NCI-H146 (cell line): ENCODE results near the gene TFRC.
"Not testable (repeated sequence)": the region's sequence is repeated elsewhere in the genome, so short reads cannot be mapped to it uniquely, and the experiment has no call there.

ENCODE experiments used
- DNase-seq: peaks from one replicate; lab custom pipeline; 2025; lab: John Stamatoyannopoulos, UW

Gene TFRC

DNA sequence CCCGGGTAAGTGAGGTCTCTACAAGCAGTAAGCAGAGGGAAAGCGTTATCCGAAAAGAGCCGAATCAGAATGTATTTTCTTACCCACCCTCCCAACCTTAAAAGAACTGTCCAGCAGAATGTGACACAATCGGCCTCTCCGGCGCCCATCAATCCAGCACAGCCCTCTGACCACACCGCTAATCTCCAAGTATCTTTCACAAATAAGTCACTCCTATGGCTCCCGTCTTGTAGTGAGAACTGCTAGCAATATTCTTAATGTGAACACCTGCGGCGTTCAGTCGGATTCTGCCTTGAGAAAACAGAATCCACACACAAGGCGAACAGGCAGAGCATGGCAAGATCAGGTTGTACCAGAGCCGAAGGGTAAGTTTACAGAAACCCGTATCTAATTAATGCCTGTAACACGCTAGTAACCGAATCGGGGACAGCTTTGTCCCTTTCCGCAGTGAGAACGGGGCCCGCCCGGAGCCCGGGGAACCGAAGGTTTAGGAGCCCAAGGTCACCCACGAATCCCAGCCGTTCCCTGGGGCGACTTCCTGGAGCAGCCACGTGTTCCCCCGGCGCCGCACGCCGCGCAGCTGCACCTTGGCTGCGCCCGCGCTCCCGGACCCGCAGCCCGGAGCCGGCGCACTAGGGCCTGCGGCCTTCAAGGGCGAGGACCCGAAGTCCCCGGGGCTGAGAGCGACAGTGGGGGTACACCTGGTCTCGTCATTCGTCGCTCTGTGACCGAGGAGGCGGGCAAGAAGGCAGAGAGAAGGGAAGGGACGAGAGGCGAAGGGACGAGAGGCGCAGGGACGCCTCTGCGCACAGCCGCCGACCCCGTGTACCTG, 672 bp downstream of the TFRC start:
- peak; percentile 76 for DNase-seq

DNA sequence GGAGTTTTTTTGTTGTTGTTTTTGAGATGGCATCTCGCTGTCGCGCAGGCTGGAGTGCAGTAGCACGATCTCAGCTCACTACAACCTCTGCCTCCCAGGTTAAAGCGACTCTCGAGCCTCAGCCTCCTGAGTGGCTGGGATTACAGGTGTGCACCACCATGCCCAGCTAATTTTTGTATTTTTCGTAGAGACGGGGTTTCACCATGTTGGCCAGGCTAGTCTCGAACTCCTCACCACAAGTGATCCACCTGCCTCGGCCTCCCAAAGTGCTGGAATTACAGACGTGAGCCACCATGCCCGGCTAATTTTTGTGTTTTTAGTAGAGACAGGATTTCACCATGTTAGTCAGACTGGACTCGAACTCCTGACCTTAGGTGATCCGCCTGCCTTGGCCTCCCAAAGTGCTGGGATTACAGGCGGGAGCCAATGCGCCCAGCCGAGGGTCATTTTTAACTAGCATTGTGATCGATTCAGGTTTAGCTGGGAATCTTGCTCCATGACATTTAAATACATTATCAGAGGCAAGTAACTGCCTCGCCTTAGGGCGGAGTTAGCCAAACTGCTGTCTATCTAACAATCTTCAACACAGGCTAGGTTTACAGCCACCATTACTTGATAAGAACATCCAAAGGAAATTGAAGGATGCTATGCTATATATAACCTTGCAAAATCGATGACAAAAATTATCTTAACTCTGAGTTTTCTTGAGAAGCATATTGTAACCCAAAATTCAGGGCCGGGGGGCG, 1.6 kb downstream of the TFRC start:
- not testable (repeated sequence) for DNase-seq

DNA sequence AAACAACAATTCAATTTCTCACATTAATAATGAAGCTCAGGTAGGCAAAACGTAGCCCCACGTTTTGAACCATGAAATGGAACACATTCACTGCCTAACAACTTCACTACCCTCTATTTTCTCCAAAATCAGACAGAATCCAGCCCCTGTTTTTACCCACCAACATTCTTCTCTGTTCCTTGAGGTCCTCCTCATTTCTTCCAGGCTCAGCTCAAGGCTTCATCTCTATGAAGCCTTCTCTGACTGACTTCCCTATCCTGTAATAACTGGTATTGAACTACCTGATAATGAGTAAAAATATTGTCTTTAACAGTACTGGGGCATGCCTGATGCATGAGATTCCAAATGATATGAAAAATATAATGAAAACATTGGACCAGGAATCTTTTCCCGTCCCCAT, 2.2 kb downstream of the TFRC start:
- no peak for DNase-seq

DNA sequence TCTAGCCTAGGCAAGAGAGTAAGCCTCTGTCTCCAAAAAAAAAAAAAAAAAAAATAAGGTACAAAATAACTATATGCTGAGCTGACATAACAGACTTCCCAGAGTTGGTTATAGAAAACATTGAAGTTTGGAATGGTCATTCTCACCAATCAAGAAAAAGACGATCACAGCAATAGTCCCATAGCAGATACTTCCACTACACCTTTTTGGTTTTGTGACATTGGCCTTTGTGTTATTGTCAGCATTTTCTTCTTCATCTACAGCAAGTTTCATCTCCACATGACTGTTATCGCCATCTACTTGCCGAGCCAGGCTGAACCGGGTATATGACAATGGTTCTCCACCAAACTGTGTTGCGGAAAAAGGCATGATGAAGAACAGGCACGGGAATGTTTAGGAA, 6.9 kb downstream of the TFRC start:
- DNase-seq, result no peak

DNA sequence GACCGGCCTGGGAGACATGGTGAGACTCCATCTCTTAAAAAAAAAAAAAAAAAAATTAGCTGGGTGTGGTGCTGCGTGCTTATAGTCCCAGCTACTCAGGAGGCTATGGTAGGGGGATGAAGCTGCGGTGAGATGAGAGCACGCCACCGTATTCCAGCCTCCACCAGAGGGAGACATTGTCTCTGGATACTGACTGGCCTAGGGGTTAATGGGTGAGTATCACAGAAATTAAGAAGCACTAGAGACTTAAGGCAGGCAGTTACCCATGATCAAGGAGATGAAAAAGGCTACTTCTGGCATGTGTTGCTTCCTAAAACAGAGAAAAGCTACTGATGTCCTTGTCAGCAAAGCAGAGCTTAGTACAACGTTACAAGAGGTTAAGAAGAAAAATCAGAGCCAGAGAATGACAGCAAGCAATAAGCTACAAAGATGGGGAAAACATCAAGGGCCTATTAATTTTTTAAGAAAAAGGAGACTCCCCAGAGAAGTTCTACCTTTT, 8.6 kb downstream of the TFRC start:
- DNase-seq, result peak; percentile 48

DNA sequence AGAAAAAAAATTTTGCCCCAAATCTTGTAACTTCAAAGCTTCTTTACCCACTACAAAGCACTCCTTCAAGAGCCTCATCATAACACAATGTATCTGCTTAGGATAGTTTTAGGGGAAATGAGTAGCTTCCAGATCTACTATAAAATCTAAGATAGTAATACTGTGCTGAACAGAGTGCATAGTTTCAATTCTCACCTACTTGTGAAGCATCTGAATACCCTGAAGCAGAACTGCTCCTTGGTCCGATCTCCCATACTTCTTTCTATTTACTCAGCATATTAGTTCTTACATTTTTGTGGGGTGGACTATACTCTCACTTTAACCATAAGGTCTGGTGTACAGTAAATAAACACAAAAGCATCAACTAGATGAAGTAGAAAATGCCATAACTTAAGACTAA, 9.6 kb downstream of the TFRC start:
- DNase-seq, result no peak

DNA sequence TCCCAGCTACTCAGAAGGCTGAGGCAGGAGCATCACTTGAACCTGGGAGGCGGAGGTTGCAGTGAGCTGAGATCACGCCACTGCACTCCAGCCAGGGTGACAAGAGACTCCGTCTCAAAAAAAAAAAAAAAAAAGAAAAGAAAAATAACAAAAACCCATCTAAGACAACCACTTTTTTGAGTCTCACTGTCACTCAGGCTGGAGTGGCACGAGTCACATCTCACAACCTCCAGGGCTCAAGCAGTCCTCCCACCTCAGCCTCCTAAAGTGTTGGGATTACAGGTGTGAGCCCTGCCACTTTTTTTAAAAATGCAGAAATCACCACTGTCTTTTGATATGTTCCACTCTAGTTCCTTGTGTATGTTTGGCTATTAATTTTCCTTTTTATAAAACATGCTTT, 13.1 kb downstream of the TFRC start:
- DNase-seq, result not testable (repeated sequence)

DNA sequence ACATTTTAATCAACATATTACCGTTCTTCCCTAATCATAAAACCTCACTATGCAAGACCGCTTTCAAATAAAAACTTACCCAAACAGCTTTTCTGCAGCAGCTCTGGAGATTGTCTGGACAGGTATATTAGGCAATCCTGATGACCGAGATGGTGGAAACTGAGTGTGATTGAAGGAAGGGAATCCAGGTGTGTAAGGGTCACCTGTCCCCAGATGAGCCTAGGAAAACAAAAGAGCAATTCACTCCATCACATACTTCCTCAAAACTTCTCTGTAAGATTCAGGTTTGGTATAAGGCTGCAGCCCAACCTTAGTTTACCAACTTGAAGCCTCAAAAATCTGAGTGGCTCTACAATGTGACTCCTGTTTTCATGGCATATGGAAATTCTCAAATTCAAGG, 14.5 kb downstream of the TFRC start:
- no peak for DNase-seq

DNA sequence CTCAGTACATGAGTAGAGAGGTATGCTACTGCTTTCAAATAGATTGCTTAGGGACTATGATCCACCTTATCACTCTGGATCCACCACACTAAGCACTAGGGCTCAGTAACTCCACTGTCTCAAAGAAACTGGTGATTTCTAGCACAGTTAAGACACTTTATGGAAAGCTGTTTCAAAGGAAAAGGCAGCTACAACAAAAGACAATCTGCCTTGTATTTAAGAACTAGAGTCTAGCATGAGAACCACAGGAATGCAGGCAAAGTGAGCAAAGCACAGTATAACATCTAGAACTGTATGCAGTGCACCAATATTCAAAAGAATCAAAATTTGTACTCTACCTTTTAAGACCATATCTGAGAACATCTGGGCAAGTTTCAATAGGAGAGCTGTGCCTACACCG, 17.9 kb downstream of the TFRC start:
- DNase-seq, result no peak

DNA sequence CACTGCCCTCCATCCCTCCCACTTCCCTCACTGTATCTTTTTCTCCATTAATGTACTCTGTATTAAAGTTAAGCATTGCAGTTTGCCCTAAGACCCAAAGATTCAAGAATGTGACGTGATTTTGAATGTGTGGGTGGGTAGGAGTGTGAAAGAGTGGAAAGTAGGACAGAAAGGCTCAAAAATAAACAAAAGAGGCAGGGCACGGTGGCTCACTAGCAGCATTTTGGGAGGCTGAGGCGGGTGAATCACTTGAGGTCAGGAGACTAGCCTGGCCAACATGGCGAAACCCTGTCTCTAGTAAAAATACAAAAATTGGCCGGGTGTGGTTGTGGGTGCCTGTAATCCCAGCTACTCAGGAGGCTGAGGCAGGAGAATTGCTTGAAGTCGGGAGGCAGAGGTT, 18.4 kb downstream of the TFRC start:
- no peak for DNase-seq

DNA sequence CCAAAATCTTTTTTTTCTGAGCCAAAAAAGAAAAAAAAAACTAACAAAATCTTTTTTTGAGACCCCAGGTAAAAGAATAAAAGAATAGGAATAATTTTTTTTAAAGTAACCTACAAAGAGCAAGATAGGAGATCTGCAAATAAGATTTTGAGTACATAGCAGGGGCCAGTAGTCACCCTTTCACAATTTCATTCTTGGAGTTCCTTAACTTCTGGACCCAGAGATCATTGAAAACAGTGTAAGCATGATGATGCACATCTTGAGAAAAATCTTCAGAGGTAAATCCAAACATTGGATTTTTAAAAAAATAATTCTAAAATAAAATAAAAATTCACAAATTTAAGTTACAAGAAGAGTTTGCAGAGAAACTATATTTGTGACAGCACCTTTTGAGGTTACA, 18.8 kb downstream of the TFRC start:
- DNase-seq, result no peak

DNA sequence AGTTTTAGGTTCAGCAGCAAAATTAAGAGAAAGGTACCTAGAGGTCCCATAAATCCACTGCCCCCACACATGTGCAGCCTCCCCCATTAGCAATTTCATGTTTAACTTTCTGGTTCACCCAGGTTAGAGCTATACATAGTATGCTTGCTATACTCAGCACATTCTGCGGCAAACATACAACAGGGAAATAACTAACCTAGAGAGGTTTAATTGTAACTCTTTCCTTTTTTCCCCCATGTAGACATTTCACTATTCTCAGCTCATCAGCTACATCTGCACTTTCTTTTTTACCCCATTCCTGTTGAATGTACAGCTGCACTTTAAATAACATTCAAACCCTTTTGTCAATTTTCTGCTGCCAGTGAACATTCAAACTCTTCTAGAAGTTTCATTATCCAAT, 21.1 kb downstream of the TFRC start:
- no peak for DNase-seq

DNA sequence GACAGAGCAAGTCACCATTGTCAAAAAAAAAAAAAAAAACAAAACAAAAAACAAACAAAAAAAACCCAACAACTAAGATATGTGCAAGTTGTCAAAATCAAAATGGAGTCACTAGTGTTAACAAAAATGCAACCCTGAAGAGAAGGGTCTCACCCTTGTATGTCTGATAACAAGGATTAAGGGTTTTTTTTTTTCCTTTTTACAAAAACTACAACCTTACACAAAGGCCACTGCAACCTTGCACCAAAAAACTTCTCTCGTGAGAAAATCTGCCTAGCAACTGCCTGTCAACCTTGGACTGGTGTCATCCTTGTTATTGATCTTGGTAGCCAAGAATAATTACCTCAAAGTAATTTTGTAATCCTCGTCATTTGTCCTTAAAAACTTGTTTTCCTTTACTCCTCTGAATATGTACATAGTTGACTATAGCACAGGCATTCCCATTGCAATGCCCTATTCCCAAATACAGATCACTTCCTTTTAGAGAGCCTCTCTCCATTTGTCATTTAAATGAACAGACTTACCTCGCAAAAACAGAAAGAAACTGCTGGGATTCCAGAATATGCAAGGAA, 24.0 kb downstream of the TFRC start:
- no peak for DNase-seq

DNA sequence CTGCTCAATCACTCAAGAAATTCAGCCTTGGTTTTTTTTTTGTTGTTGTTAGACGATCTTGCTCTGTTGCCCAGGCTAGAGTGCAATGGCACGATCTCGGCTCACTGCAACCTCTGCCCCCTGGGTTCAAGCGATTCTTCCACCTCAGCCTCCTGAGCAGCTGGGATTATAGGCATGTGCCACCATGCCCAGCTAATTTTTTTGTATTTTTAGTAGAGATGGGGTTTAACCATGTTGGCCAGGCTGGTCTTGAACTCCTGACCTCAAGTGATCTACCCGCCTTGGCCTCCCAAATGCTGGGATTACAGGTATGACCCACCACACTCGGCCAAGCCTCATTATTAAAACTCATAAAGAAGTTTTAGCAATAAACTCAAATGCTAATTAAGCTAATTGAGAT, 25.5 kb downstream of the TFRC start:
- not testable (repeated sequence) for DNase-seq

DNA sequence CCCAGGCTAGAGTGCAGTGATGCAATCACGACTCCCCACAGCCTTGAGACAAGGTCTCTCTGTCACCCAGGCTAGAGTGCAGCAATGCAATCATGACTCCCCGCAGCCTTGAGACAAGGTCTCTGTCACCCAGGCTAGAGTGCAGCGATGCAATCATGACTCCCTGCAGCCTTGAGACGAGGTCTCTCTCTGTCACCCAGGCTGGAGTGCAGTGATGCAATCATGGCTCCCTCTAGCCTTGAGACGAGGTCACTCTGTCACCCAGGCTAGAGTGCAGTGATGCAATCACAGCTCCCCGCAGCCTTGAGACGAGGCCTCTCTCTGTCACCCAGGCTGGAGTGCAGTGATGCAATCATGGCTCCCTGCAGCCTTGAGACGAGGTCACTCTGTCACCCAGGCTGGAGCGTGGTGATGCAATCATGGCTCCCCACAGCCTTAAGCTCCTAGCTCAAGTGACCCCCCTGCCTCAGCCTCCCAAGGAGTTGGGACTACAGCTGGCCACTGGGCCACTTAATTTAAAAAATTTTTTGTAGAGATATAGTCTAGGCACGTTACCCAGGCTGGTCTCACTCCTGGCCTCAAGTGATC, 26.1 kb downstream of the TFRC start:
- no peak for DNase-seq

DNA sequence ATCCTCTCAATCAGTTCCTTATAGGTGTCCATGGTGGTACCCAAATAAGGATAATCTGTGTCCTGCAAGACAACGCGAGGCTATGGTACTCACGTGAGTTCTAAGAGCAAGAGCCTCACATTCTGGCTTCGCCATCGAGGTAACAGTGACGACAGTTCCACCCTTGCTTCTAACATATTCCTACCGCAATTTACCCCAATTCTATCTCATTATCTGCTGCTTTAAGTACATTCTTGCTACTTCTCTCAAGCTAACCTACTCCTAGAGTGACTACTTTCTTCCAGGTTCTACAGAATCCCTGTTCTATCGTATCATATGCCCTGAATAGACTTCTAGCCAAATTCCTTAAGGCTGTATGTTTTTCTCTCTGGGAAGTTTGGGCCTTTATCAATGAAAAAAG, 26.6 kb downstream of the TFRC start:
- DNase-seq, result no peak

DNA sequence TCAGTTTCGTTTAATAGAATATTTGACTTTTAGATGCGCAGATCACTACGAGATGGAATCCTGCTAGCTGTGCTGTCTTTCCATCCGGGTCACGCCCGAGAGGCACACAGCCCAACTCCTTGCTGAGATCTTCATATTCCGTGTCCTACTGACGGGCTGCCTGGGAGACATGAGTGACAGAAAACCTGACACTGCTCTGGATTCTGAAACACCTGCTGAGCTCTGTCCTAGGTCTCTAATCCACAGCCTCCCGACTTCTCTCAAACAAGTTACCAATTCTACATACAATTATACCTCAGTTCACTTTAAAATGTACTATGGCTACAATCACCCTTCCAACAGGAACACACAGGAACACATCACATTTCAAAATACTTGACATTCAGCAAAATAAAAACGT, 27.2 kb downstream of the TFRC start:
- DNase-seq, result no peak

DNA sequence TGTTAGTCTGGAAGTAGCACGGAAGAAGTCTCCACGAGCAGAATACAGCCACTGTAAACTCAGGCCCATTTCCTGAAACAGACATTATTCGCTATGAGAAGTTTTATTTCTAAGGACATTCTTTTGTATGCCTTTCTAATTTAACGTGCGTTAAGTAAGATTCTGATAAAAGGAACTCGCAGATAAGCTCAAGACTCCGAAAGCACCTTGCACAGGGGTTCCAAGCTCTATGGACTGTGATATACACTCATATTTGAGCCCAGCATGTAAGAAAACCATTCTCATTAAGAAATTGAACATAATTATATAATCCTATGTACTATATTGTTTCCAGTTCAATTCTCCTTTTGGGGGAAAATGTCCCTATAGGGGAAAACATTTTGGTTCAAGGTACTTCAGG, 28.4 kb downstream of the TFRC start:
- DNase-seq, result no peak

DNA sequence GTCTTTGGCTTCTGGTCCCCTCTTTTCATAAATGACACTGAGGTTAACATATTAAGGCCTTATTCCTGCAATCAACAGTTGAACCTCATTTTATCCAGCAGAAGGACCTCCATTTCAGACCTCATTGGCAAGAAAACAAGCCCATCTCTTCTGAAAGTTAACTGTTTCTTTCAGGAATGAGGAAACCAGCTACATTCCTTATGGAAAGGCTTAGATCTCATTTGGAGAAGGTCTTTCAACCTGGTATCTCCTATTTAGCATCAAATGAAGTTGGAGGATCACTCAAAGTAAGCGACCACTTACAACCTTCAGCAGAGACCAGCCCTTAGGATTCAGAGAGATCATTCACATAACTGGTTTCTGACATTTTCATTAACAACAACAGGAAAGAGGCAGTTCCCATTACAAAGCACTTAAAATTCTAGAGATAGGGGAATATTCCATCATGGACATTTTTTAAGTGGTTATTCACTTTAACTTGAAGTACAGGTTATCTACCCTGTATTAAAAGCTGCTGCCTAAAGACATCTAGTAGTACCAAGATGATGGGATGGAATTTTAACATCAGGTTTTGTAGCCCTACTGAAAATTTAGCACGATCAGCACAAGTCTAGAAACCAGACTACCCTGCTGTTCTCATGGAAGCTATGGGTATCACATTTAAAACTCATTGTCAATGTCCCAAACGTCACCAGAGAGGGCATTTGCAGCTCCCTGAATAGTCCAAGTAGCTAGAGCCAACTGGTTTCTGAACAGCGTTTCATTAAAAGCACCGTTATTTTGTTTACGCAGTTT, 30.4 kb downstream of the TFRC start:
- DNase-seq, result no peak

DNA sequence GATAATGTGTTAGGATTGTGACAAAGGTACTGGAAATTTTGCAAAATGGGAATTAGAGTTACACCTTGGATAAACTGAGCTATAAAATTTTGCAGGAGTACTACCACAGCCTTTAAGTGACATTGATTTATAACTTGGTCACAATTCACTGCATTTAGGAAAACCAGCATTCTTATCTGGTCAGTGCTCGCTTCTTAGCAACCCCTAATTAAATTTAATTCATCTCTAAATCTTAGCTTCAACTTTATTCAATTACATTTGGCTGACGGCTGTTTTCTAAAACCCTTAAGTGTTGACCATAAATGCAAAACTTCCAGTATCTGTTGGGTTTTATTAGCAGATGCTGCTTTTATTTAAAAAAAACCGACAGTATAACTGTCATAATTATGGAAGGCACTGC, 31.3 kb downstream of the TFRC start:
- no peak for DNase-seq

DNA sequence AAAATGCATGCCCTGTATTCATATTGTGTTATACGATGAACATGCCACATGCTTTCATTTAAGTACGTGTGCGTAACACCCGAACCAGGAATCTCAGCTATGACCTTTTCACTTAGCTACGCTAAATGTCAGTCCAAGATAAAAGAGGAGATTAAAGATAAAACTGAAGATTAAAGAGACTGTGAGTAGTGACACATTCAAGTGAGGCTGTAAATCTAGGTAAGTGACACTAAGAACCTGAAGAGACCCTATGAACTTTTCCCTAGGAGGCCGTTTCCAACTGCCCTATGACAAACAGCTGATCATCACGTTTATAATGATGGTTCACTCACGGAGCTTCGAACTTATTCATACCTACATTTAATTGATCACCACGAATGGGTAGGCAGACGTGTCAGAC, 32.2 kb downstream of the TFRC start:
- DNase-seq, result no peak
